ENCODE results near the gene EHD4. TPM values are rescaled to one million over a fixed set of nuclear protein-coding genes. Genes with fewer than 3 reads are reported as not detected.

EHD4 gene
- total and polyA plus RNA-seq, 2 donors (not counting 3 experiments of a cell fraction or from before 2014, with no cell fraction given) = 96.7 to 128 TPM

DNA sequence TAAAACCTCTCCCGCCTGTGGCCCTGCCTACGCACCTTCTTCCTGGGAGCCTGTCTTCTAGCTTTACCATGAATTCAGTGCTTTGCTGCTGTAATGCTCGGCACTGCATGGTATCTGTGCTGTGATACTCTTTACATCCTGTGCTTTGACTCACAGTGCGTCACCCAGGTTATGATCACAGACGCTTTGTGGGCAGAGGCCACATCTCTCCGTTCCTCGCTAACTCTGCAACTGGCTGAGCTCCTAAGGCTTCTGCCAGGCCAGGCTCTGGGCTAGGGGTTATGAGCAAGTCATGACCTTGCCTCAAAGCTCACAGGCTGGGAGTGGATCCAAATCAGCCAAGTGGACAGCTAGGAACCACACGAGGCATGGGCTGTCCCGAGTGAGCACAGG lies 101.7 kb downstream of the EHD4 start:
- H3K9me3 ChIP-seq (replicated peaks; ENCODE audit: control insufficient read depth, insufficient read depth, low read length) = no peaks in the 10 kb centered on the region
- H4K20me1 ChIP-seq (replicated peaks; ENCODE audit: control insufficient read depth, extremely low read depth, insufficient read depth, low read length) = no peaks in the 10 kb centered on the region
- no peak overlapping the region for H2AFZ ChIP-seq (ENCODE audit: low read depth, low read length)
- no peaks in the 10 kb centered on the region for H3K9me1 ChIP-seq (replicated peaks; ENCODE audit: control insufficient read depth, extremely low read depth, insufficient read depth, low read length)
- intact Hi-C loops (cut with micrococcal nuclease) = no loop called here
- BruUV-seq (replicated peaks) = no TSS peak
- ChIA-PET POLR2A (no interaction called here), CTCF (interaction anchor here (0.6 to 1.4 kb wide), 4 partner anchors 24 to 855 kb away, joined by 3 to 5 read pairs (median 4); no protein-coding TSS in a partner anchor)
- H3K9ac ChIP-seq (replicated peaks; ENCODE audit: extremely low read depth, insufficient read depth, low read length) = no peak overlapping the region
- H3K79me2 ChIP-seq (ENCODE audit: control insufficient read depth, insufficient read depth, low read length) = no peaks in the 10 kb centered on the region
- no peak for DNase-seq (ENCODE audit: low read depth, low spot score)
- no peaks in the 10 kb centered on the region for H3K4me1 ChIP-seq (ENCODE audit: control insufficient read depth, extremely low read depth, insufficient read depth, low read length)
- no peak overlapping the region for H3K4me3 ChIP-seq (replicated peaks in 1 of 3; ENCODE audit: insufficient read depth in 1 of 3, low read depth in 1 of 3, low read length in 3 of 3)
- no peak for FAIRE-seq
- no peak overlapping the region for H3K27ac ChIP-seq (ENCODE audit: insufficient read depth, low read depth, low read length)
- no peaks in the 10 kb centered on the region for H3K27me3 ChIP-seq (ENCODE audit: control insufficient read depth in 2 of 2, insufficient read depth in 2 of 2, low read length in 2 of 2)
- TF ChIP-seq EZH2 (IDR thresholded peaks at IDR 0.05; ENCODE audit: borderline replicate concordance, low read depth, low read length, severe bottlenecking) = no peak
- TF ChIP-seq POLR2AphosphoS5 (IDR thresholded peaks at IDR 0.05; ENCODE audit: insufficient read depth, low read depth, low read length) = no peak
- no peak for TF ChIP-seq POLR2A (IDR thresholded peaks at IDR 0.05; ENCODE audit: low read depth, low read length)
- TF ChIP-seq, protein P1, sequence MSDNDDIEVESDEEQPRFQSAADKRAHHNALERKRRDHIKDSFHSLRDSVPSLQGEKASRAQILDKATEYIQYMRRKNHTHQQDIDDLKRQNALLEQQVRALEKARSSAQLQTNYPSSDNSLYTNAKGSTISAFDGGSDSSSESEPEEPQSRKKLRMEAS (IDR thresholded peaks at IDR 0.05; ENCODE audit: insufficient read depth, insufficient read length) = no peak
- TF ChIP-seq JUN (IDR thresholded peaks at IDR 0.05; ENCODE audit: borderline replicate concordance, insufficient read depth, insufficient read length, low read depth) = no peak
- TF ChIP-seq GATA2 (IDR thresholded peaks at IDR 0.05; ENCODE audit: insufficient read depth, insufficient read length, low read depth, low read length) = no peak
- TF ChIP-seq FOS (IDR thresholded peaks at IDR 0.05; ENCODE audit: borderline replicate concordance, insufficient read depth, low read length) = no peak
- no peak for TF ChIP-seq MYC (IDR thresholded peaks at IDR 0.05; ENCODE audit: low read depth, low read length)
- TF ChIP-seq, protein P2, sequence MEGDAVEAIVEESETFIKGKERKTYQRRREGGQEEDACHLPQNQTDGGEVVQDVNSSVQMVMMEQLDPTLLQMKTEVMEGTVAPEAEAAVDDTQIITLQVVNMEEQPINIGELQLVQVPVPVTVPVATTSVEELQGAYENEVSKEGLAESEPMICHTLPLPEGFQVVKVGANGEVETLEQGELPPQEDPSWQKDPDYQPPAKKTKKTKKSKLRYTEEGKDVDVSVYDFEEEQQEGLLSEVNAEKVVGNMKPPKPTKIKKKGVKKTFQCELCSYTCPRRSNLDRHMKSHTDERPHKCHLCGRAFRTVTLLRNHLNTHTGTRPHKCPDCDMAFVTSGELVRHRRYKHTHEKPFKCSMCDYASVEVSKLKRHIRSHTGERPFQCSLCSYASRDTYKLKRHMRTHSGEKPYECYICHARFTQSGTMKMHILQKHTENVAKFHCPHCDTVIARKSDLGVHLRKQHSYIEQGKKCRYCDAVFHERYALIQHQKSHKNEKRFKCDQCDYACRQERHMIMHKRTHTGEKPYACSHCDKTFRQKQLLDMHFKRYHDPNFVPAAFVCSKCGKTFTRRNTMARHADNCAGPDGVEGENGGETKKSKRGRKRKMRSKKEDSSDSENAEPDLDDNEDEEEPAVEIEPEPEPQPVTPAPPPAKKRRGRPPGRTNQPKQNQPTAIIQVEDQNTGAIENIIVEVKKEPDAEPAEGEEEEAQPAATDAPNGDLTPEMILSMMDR (IDR thresholded peaks at IDR 0.05; ENCODE audit: extremely low read depth in 1 of 2, insufficient read depth in 1 of 2, low read depth in 1 of 2, low read length in 2 of 2) = no peak
- H3K4me2 ChIP-seq (ENCODE audit: insufficient read depth, low read length) = no peak overlapping the region
- dilution Hi-C loops (cut with MboI; ENCODE audit: extremely low pct_ligation_motif_present, low sequenced_read_pairs) = no loop called here
- H3K36me3 ChIP-seq (ENCODE audit: control insufficient read depth in 2 of 2, extremely low read depth in 1 of 2, insufficient read depth in 2 of 2, low read length in 2 of 2) = peaks cover 2 to 38% of the 10 kb centered on the region in 2 experiments
